Measurements from ENCODE around the gene BCL2L1. TPM values are rescaled to one million over a fixed set of nuclear protein-coding genes. Genes with fewer than 3 reads are reported as not detected.

Gene BCL2L1
- total RNA-seq, 6 donors from 2014 or later = 131 to 245 (median 182) TPM

- Histone ChIP-seq H3K9me3 (no peaks in the 10 kb centered on the region), H3K4me1 (no peaks in the 10 kb centered on the region), H3K27me3 (no peaks in the 10 kb centered on the region), H3K4me3 (no peak overlapping the region), H3K27ac (no peak overlapping the region), H3K36me3 (no peaks in the 10 kb centered on the region)
- DNase-seq (no peak), ATAC-seq (ENCODE audit: low FRiP score in 2 of 2) (no peak)
- TF ChIP-seq POLR2A (IDR thresholded peaks at IDR 0.05) = no peak
- TF ChIP-seq POLR2AphosphoS5 (IDR thresholded peaks at IDR 0.05) = no peak
- TF ChIP-seq EP300 (IDR thresholded peaks at IDR 0.05) = no peak
- TF ChIP-seq, protein P1, sequence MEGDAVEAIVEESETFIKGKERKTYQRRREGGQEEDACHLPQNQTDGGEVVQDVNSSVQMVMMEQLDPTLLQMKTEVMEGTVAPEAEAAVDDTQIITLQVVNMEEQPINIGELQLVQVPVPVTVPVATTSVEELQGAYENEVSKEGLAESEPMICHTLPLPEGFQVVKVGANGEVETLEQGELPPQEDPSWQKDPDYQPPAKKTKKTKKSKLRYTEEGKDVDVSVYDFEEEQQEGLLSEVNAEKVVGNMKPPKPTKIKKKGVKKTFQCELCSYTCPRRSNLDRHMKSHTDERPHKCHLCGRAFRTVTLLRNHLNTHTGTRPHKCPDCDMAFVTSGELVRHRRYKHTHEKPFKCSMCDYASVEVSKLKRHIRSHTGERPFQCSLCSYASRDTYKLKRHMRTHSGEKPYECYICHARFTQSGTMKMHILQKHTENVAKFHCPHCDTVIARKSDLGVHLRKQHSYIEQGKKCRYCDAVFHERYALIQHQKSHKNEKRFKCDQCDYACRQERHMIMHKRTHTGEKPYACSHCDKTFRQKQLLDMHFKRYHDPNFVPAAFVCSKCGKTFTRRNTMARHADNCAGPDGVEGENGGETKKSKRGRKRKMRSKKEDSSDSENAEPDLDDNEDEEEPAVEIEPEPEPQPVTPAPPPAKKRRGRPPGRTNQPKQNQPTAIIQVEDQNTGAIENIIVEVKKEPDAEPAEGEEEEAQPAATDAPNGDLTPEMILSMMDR (IDR thresholded peaks at IDR 0.05) = no peak
- WGBS, 2 donors = 26 to 43% methylated on average over 1 of the region's 1 CpG
Observed at GRCh38 chr20:31746068-31746878, 23.6 kb upstream of the BCL2L1 start.

DNA sequence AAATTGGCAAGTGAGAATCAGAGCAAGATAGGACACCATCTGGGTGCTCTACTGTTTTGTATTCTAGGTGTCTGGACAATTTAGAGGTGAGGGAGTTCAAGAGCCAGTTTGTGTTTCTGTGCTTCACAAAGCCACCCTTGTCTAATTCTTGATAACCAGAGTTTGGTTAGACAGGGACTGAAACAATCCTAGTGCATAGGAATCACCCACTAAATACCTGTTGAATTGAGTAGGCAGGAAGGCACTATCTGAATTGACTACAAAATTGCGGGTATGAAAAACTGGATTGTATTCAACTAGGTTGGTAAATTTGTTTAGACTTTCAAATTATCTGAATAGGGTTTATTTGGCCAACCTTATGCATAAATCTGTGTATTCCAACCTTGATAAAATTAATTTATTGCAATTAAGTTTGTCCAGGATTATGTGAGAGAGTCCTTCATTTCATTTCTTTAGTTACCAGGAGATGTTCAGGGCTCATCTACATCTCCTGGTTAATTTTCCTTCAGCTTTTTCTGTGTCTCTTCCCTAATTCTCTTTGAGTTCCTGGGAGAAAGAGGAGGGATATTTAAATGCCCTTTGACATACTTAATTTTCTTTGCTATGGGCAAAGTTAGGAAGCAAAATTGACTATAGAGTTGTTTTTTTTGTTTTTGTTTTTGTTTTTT, 18.1 kb upstream of the BCL2L1 start:
- Histone ChIP-seq H3K4me1 (peaks cover 6 to 18% (median 8%) of the 10 kb centered on the region in 4 donors), H3K9me3 (no peaks in the 10 kb centered on the region), H3K27ac (no peak overlapping the region), H3K27me3 (no peaks in the 10 kb centered on the region), H3K4me3 (peak overlapping the region in 1 of 4 donors; percentile 64), H3K36me3 (no peaks in the 10 kb centered on the region)
- TF ChIP-seq EP300 (IDR thresholded peaks at IDR 0.05) (no peak), POLR2AphosphoS5 (IDR thresholded peaks at IDR 0.05) (no peak), POLR2A (IDR thresholded peaks at IDR 0.05) (no peak)
- TF ChIP-seq, protein P1 (IDR thresholded peaks at IDR 0.05) = no peak
- ATAC-seq (ENCODE audit: low FRiP score in 2 of 2) (no peak), DNase-seq (no peak)
- 71 to 81% methylated on average over 1 of the region's 1 CpG for WGBS, 2 donors

GRCh38 chr20:31740208-31740607, 17.5 kb upstream of the BCL2L1 start:
- no peaks in the 10 kb centered on the region for H3K36me3 ChIP-seq
- H3K4me1 ChIP-seq = peaks cover 6 to 18% (median 8%) of the 10 kb centered on the region in 4 donors
- H3K27ac ChIP-seq = no peak overlapping the region
- H3K27me3 ChIP-seq = no peaks in the 10 kb centered on the region
- TF ChIP-seq EP300 (IDR thresholded peaks at IDR 0.05) (no peak), POLR2AphosphoS5 (IDR thresholded peaks at IDR 0.05) (no peak), POLR2A (IDR thresholded peaks at IDR 0.05) (no peak)
- TF ChIP-seq, protein P1 (IDR thresholded peaks at IDR 0.05) = no peak
- H3K4me3 ChIP-seq = peak overlapping the region in 2 of 4 donors; percentile 64 to 86
- ATAC-seq (ENCODE audit: low FRiP score in 2 of 2) (no peak), DNase-seq (no peak)
- no peaks in the 10 kb centered on the region for H3K9me3 ChIP-seq
- WGBS, 2 donors = 19 to 25% methylated on average over 1 of the region's 1 CpG

DNA sequence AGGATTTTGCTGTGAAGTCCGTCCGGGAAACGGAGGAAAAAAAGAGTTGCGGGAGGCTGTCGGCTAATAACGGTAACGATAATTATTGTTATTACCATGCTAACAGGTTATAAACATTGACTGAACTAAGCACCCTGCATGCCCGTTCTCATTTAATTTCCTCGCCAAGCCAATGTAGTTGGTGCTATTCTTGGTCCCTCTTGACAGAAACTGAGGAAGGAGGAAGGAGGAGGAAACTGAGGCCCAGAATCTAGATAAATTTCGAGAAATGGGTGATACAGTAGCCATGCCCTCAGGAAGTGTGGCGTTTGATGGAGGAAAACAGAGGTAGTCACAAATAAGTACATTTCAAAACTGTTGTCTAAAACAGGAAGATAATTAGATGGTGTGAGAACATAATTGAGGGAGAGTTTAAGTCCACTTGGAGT, 16.9 kb upstream of the BCL2L1 start:
- WGBS, 2 donors = 1 to 2% methylated on average over 11 of the region's 11 CpGs
- no peak for ATAC-seq (ENCODE audit: low FRiP score in 2 of 2)
- peak overlapping the region in 2 of 4 donors; percentile 73 to 78 for H3K27ac ChIP-seq

More for the DNA sequence above, 16.9 kb upstream of the BCL2L1 start:
- Histone ChIP-seq H3K4me3 (peak overlapping the region; percentile 49 to 86 (median 72)), H3K36me3 (no peaks in the 10 kb centered on the region), H3K9me3 (no peaks in the 10 kb centered on the region), H3K4me1 (peaks cover 6 to 18% (median 8%) of the 10 kb centered on the region in 4 donors), H3K27me3 (no peaks in the 10 kb centered on the region)
- no peak for DNase-seq
- no peak for TF ChIP-seq POLR2AphosphoS5 (IDR thresholded peaks at IDR 0.05)
- TF ChIP-seq, protein P1 (IDR thresholded peaks at IDR 0.05) = peak in 2 of 6 experiments; percentile 2 to 6
- no peak for TF ChIP-seq EP300 (IDR thresholded peaks at IDR 0.05)
- no peak for TF ChIP-seq POLR2A (IDR thresholded peaks at IDR 0.05)

Data from upper lobe of left lung (tissue), 6 donors.